OCI-LY1 (cell line): ENCODE data around the gene CDR2.
A peak's percentile ranks its signal among the peaks of the same experiment; 100 is the strongest.
"Not testable (repeated sequence)": the region's sequence is repeated elsewhere in the genome, so short reads cannot be mapped to it uniquely, and the experiment has no call there.

ENCODE experiments used
- H2AFZ ChIP-seq: fragments of 200-600 bp; sonication (generic), shearing (Covaris generic); 2 replicates; pipeline ENCODE4 v1.6.0; 2014; ENCODE audit warnings: antibody characterized with exemption, mild to moderate bottlenecking, low read length
- H3F3A ChIP-seq: fragments of 200-600 bp; sonication (generic), shearing (Covaris generic); 2 replicates; pipeline ENCODE4 v1.6.0; 2014; ENCODE audit warnings: mild to moderate bottlenecking, antibody characterized with exemption, low read length, moderate library complexity; ENCODE audit not compliant: insufficient read depth
- H3K27ac ChIP-seq: fragments of 200-600 bp; sonication (generic); 2 replicates; pipeline ENCODE4 v1.5.1; 2014; ENCODE audit warnings: low read length, mixed run types, mild to moderate bottlenecking, low read depth; ENCODE audit not compliant: poor library complexity, severe bottlenecking
- H3K27me3 ChIP-seq: fragments of 200-600 bp; sonication (generic); 2 replicates; pipeline ENCODE4 v1.6.0; 2014; ENCODE audit warnings: antibody characterized with exemption, mild to moderate bottlenecking, low read length, moderate library complexity; ENCODE audit not compliant: insufficient read depth
- H3K36me3 ChIP-seq: fragments of 200-600 bp; sonication (generic); 2 replicates; pipeline ENCODE4 v1.6.1; 2014; ENCODE audit warnings: mild to moderate bottlenecking, antibody characterized with exemption, low read length, moderate library complexity, mixed read lengths; ENCODE audit not compliant: insufficient read depth
- H3K4me1 ChIP-seq: fragments of 200-600 bp; sonication (generic); 2 replicates; pipeline ENCODE4 v1.5.1; 2014; ENCODE audit warnings: mild to moderate bottlenecking, low read length, moderate library complexity; ENCODE audit not compliant: insufficient read depth, severe bottlenecking
- H3K4me2 ChIP-seq: fragments of 200-600 bp; sonication (generic), shearing (Covaris generic); 2 replicates; pipeline ENCODE4 v1.6.1; 2014; ENCODE audit warnings: low read length
- H3K4me3 ChIP-seq: fragments of 200-600 bp; sonication (generic); 2 replicates; pipeline ENCODE4 v1.5.1; 2014; ENCODE audit warnings: low read length, low read depth, mild to moderate bottlenecking, mixed read lengths; ENCODE audit not compliant: poor library complexity, severe bottlenecking
- H3K79me2 ChIP-seq: fragments of 200-600 bp; shearing (Covaris generic); 2 replicates; pipeline ENCODE4 v1.6.1; 2016; ENCODE audit warnings: mixed run types, low read length, mixed read lengths; ENCODE audit not compliant: insufficient read depth
- H3K9ac ChIP-seq: fragments of 200-600 bp; sonication (generic), shearing (Covaris generic); 2 replicates; pipeline ENCODE4 v1.6.1; 2014; ENCODE audit warnings: mild to moderate bottlenecking, low read length, mixed read lengths
- H3K9me2 ChIP-seq: fragments of 200-600 bp; sonication (generic), shearing (Covaris generic); 2 replicates; pipeline ENCODE4 v1.6.1; 2014; ENCODE audit warnings: low read depth, mild to moderate bottlenecking, low read length, mixed read lengths
- H3K9me3 ChIP-seq: fragments of 200-600 bp; shearing (Covaris generic); 2 replicates; pipeline ENCODE4 v1.6.1; 2014; ENCODE audit warnings: low read length, mixed read lengths
- H4K20me1 ChIP-seq: fragments of 200-600 bp; sonication (generic), shearing (Covaris generic); 2 replicates; pipeline ENCODE4 v1.6.0; 2016; ENCODE audit warnings: mild to moderate bottlenecking, low read length; ENCODE audit not compliant: insufficient read depth
- EZH2 ChIP-seq: fragments of 200-600 bp; sonication (generic), shearing (Covaris generic); IDR thresholded peaks from 2 replicates; pipeline ENCODE4 v1.8.0; 2017; ENCODE audit warnings: borderline replicate concordance, mixed run types, mild to moderate bottlenecking, antibody characterized with exemption, low read length, moderate library complexity, mixed read lengths
- TF ChIP-seq, protein P1 (sequence below): fragments of 200-600 bp; sonication (generic), shearing (Covaris generic); IDR thresholded peaks from 2 replicates; pipeline ENCODE4 v1.5.1; 2017; ENCODE audit warnings: mild to moderate bottlenecking, antibody characterized with exemption, low read length, moderate library complexity, mixed read lengths

The CDR2 gene

DNA sequence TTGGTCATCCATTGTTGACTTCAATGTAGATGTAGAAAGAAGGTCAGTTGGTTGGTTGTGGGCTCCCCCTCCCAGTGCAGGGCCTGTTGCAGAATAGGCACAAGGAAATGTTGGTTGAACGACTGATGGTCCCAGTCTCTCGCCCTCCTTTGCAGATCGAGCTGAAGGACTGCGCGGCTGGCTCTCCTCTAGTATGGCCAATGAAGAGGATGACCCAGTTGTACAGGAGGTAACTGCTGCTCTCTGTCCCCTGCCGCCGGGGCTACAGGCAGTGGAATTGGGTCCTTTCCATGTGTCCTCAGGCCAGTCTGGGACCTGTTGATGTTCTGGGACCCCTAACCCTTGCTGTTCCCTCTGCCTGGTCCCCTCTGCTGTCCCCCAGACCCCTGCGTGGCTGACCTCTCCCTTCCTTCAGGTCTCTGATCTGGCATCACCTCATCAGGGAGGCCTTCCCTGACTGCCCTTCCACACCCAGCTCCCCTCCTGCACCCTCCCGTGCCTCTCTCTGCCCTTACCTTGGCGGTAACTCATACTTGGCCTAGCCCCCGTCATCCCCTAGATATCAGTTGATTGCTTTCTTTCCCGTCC, 71.5 kb downstream of the CDR2 start:
- H3K9me2 ChIP-seq: no peaks in the 10 kb centered on the region
- peaks cover 18% of the 10 kb centered on the region for H3K4me1 ChIP-seq
- peaks cover 56% of the 10 kb centered on the region for H3K36me3 ChIP-seq
- no peak overlapping the region for H3K27ac ChIP-seq
- no peaks in the 10 kb centered on the region for H3K9me3 ChIP-seq
- H2AFZ ChIP-seq: no peak overlapping the region
- no peaks in the 10 kb centered on the region for H3F3A ChIP-seq
- TF ChIP-seq, protein P1, sequence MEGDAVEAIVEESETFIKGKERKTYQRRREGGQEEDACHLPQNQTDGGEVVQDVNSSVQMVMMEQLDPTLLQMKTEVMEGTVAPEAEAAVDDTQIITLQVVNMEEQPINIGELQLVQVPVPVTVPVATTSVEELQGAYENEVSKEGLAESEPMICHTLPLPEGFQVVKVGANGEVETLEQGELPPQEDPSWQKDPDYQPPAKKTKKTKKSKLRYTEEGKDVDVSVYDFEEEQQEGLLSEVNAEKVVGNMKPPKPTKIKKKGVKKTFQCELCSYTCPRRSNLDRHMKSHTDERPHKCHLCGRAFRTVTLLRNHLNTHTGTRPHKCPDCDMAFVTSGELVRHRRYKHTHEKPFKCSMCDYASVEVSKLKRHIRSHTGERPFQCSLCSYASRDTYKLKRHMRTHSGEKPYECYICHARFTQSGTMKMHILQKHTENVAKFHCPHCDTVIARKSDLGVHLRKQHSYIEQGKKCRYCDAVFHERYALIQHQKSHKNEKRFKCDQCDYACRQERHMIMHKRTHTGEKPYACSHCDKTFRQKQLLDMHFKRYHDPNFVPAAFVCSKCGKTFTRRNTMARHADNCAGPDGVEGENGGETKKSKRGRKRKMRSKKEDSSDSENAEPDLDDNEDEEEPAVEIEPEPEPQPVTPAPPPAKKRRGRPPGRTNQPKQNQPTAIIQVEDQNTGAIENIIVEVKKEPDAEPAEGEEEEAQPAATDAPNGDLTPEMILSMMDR: no peak
- no peak for TF ChIP-seq EZH2
- no peak overlapping the region for H3K9ac ChIP-seq
- no peak overlapping the region for H3K4me3 ChIP-seq
- peaks cover 31% of the 10 kb centered on the region for H3K79me2 ChIP-seq
- H3K27me3 ChIP-seq: no peaks in the 10 kb centered on the region
- no peak overlapping the region for H3K4me2 ChIP-seq
- H4K20me1 ChIP-seq: no peaks in the 10 kb centered on the region

DNA sequence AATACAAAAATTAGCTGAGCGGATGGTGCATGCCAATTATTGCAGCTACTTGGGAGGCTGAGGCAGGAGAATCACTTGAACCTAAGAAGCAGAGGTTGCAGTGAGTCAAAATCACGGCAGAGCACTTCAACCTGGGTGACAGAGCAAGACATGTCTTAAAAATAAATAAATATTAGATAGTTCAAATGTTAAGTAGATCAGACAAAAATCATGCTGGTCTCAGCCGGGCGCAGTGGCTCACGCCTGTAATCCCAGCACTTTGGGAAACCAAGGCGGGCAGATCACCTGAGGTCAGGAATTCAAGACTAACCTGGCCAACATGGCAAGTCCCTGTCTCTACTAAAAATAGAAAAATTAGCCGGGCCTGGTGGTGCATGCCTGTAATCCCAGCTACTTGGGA, 73.0 kb downstream of the CDR2 start:
- H3K27ac ChIP-seq, H3K9me3 ChIP-seq, H2AFZ ChIP-seq, H3K4me3 ChIP-seq, H3F3A ChIP-seq, H3K27me3 ChIP-seq, H4K20me1 ChIP-seq, H3K9me2 ChIP-seq, H3K9ac ChIP-seq, H3K4me2 ChIP-seq: not testable (repeated sequence)
- Histone ChIP-seq H3K79me2 (peaks cover 31% of the 10 kb centered on the region), H3K36me3 (peaks cover 42% of the 10 kb centered on the region), H3K4me1 (peaks cover 20% of the 10 kb centered on the region)

DNA sequence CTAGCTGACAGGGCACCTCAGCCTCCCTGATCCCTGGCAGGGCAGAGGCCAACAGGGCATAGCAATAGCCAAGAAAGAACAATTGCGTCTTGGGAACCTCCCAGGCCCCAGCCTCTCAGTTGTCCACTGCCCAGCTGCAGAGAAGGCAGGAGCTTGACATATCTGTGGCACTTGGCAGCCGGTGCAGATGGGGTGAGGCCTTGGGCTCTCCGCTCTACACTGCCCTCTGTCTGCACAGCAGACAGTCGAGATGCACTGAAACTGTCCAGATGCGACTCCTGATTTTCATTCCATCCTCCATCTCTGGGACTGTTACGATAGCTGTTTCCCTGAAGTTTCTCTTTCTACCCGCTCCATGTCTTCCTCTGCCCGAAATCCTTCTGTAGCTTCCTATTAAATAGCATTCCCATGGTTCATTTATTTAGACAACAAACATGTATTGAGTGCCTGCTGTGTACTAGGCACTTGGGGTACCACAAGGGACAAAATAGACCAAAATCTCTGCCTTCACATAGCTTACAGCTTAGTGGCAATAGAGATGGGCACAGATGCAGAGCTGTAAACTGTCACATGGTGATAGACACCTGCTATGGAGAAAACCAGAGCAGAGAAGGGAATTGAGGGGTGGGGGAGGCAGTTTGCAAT, 73.9 kb downstream of the CDR2 start:
- no peak overlapping the region for H2AFZ ChIP-seq
- no peaks in the 10 kb centered on the region for H4K20me1 ChIP-seq
- no peaks in the 10 kb centered on the region for H3K9me3 ChIP-seq
- H3K4me2 ChIP-seq: peak overlapping the region; percentile 7; the same call in 1 of the 2 replicates
- no peak for TF ChIP-seq EZH2
- TF ChIP-seq, protein P1: peak; percentile 73
- no peak overlapping the region; the same call in 1 of the 2 replicates for H3K9ac ChIP-seq
- H3K27ac ChIP-seq: no peak overlapping the region
- H3K4me3 ChIP-seq: no peak overlapping the region
- peaks cover 26% of the 10 kb centered on the region for H3K4me1 ChIP-seq
- H3K79me2 ChIP-seq: peaks cover 31% of the 10 kb centered on the region
- H3K36me3 ChIP-seq: peaks cover 33% of the 10 kb centered on the region
- no peaks in the 10 kb centered on the region for H3K27me3 ChIP-seq
- no peaks in the 10 kb centered on the region for H3K9me2 ChIP-seq
- no peaks in the 10 kb centered on the region for H3F3A ChIP-seq

DNA sequence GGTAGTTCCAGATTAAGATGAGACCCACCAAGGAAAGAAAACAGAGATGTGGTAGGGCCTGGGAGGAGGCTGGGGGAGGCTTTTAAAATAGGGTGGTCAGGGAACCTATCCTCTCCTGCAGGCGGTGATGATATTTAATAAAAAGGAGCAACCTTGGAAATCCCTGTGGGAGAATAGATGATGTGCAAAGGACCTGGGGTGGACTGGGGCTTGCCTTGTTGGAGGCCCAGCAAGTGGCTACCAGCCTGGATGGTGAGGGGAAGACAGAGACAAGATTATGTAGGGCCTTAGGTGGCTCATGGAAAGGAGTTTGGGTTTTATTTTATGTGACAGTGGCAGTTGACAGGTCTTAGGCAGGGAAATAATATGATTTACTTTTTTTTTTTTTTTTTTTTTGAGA, 75.4 kb downstream of the CDR2 start:
- Histone ChIP-seq H3K27me3 (no peaks in the 10 kb centered on the region), H3K9me2 (no peaks in the 10 kb centered on the region), H2AFZ (no peak overlapping the region), H3K9me3 (no peaks in the 10 kb centered on the region), H3K9ac (no peak overlapping the region), H3F3A (no peaks in the 10 kb centered on the region), H3K4me2 (peak overlapping the region; percentile 68), H4K20me1 (no peaks in the 10 kb centered on the region), H3K4me1 (peaks cover 26% of the 10 kb centered on the region), H3K4me3 (peak overlapping the region; percentile 89), H3K36me3 (peaks cover 18% of the 10 kb centered on the region), H3K27ac (peak overlapping the region; percentile 74), H3K79me2 (peaks cover 31% of the 10 kb centered on the region)
- no peak for TF ChIP-seq EZH2
- TF ChIP-seq, protein P1: no peak
